HG02678 (cell line): ENCODE results near the gene CD244.

Source experiments
- ATAC-seq: cut with Tn5 transposase; IDR thresholded peaks from one replicate; pipeline ENCODE4 v1.9.1; 2021; ENCODE audit warnings: mild to moderate bottlenecking, moderate library complexity; ENCODE audit not compliant: unreplicated experiment

Gene CD244

DNA sequence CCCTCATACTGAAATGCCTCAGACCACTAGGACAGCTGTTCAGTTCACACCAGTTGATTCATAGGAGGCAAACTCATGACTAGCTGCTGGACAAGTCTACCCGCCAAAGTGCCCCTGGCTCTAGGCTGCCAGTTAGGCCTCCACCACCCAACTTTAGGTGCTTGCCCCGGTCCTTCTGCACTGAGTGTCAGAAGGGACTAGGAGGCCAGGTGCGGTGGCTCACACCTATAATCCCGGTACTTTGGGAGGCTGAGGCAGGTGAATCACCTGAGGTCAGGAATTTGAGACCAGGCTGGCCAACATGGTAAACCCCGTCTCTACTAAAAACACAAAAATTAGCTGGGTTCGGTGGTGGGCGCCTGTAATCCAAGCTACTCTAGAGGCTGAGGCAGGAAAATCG lies 47.8 kb downstream of the CD244 start:
- ATAC-seq: no peak

DNA sequence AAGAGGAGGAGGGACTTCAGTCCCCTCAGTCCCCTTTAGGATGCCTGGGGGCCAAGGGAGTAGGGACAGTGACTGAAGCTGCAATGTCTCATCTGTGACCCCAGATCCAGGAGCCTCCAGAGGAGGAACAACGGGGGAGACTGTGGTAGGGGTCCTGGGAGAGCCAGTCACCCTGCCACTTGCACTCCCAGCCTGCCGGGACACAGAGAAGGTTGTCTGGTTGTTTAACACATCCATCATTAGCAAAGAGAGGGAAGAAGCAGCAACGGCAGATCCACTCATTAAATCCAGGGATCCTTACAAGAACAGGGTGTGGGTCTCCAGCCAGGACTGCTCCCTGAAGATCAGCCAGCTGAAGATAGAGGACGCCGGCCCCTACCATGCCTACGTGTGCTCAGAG lies 48.4 kb downstream of the CD244 start:
- ATAC-seq: no peak

DNA sequence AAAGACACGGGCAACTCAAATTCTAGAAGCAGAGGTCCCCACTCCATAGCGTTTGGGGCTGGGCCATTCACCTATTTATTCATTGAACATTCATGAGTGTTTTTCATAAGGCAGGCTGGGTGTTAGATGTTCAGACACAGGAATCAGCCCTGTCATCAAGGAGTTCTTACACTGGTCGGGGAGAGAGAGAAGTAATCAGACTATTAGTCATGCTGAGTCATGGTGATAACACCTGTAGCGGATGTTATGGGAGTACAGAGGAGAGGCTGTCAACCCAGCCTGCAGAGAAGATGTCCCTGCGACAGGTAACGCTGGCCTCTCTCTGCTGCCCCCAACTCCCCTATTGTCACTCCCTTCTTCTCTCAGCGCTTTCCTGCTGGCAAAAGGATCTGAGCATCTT lies 49.5 kb downstream of the CD244 start:
- ATAC-seq: no peak

- no peak for ATAC-seq
Measured at GRCh38 chr1:160811147-160811546, 51.5 kb downstream of the CD244 start.

- no peak for ATAC-seq
Measured at GRCh38 chr1:160810486-160810885, 52.2 kb downstream of the CD244 start.

GRCh38 chr1:160808289-160808688 lies 54.4 kb downstream of the CD244 start:
- ATAC-seq: no peak

DNA sequence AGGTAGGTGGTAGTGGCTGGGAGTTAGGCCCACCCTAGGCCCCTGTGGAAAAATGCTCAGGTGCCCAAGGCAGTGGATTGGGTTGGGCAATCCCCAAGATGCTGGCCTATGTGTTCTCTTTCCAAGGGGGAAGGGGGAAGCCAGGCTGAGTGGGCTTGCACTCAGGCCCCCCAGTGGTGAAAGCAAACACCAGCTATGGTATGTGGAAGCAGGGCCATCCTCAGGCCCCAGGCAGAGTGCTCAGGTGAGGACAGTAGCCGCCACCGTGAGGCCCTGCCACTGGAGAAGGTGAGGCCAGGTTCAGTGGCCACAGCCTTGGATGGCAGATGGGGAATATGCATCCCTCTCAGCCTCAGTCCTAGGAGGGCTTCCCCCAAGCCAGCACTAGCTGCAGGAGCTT lies 54.9 kb downstream of the CD244 start:
- no peak for ATAC-seq

GRCh38 chr1:160807247-160807646 lies 55.4 kb downstream of the CD244 start:
- ATAC-seq: no peak

- ATAC-seq: no peak
Measured at GRCh38 chr1:160806784-160807183, 55.9 kb downstream of the CD244 start.

GRCh38 chr1:160806109-160806665 lies 56.5 kb downstream of the CD244 start:
- no peak for ATAC-seq

- ATAC-seq: no peak
Measured at GRCh38 chr1:160801836-160802580, 60.7 kb downstream of the CD244 start.

- no peak for ATAC-seq
Measured at GRCh38 chr1:160800645-160801408, 61.9 kb downstream of the CD244 start.

GRCh38 chr1:160800142-160800541 lies 62.5 kb downstream of the CD244 start:
- ATAC-seq: no peak

GRCh38 chr1:160799641-160800040 lies 63.0 kb downstream of the CD244 start:
- ATAC-seq: no peak

- no peak for ATAC-seq
Measured at GRCh38 chr1:160798439-160798838, 64.2 kb downstream of the CD244 start.

- ATAC-seq: no peak
Measured at GRCh38 chr1:160797861-160798273, 64.8 kb downstream of the CD244 start.

DNA sequence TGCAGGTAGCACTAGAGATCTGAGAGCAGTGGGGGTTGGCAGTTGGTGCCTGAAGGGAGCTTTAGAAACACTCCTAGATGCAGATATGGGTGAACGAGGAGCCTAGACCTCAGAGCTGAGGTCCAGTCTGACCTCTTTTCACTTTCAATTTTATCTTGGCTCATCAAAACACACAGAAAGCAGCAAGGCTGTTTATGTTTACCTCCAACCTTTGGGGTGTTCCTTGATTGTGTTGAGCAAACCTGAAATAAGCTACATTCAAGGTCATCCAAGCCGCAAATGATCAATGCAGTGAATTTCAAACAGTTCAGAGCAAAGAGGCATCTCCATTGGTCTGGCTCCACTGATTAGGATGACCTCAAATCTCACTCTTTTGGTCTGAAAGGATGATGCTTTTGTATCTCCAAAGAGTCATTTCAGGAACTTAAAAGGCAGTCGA lies 65.4 kb downstream of the CD244 start:
- ATAC-seq: peak; percentile 30

DNA sequence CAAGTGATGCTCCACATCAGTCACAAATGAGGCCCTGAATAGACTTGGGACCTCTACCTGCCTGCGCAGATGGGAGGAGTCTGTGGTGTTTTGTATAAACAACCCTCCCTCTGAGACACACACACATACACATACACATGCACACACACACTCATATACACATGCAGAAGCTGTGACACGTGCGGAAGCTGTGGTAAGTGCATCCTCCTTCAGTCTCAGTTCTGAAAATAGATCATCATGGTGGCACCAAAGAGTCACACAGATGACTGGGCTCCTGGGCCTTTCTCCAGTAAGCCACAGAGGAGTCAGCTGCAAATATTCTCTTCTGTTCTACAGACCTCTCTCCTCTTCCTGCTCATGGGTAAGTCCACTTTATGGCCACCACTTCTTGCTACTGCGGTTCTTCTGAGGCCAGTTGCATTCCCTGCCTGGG lies 66.7 kb downstream of the CD244 start, which contains the start of gene LY9:
TSS of gene LY9 (plus strand) at position 224 of the 433 bp plus-strand sequence. CDS start at position 238, 14 bp downstream.
- ATAC-seq: peak; percentile 82

- ATAC-seq: no peak
Measured at GRCh38 chr1:160794376-160794775, 68.3 kb downstream of the CD244 start.

DNA sequence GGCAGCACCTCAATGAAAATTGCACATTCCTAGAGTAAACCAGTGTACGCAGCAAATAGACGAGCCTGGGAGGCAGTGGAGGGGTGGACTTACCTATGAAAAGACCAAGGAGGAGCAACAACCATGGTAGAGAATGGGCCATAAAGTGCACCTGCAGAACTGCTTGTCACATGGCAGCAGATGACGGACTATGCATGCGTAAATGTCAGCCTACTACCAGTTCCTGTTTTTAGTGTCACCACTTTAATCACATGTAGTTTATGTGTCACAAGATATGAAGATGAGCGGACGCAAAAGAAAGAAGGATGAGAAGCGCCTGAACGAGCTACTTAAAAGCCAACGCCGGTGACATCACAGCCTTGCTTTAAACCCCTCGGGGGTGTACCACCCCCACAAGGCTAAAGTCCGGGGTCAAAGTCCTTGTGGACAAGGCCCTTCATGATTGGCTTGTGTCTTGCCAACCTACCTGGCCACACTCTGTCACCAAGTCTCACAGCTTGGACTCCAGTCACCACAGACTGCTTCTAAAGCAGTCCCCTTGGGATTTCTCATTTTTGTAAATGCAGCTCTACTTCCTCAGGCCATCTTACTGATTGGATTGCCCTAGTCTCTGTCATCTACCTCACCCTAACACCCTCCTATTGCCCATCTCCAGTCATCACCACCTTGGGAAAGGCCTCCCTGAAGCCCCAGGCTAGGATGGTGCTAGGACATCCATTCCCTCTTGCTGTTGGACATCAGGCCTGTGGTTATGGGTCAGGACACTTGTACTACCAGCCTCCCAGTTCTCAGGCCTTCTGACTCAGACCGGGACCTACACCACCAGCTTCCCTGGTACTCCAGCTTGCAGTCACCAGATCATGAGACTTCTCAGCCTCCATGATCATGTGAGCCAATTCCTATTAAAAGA lies 72.7 kb downstream of the CD244 start:
- ATAC-seq: peak; percentile 82
